Neural cell (in vitro differentiated cells): ENCODE data around the gene UBXN10. TPM values are rescaled to one million over a fixed set of nuclear protein-coding genes. Genes with fewer than 3 reads are reported as not detected.
A peak's percentile ranks its signal among the peaks of the same experiment; 100 is the strongest.

Experiments used
- H2AFZ ChIP-seq: fragments of 200-600, 300-800 bp; sonication (generic), shearing (Covaris generic); 2 replicates; pipeline ENCODE4 v1.6.0; 2014; ENCODE audit warnings: low read depth, mild to moderate bottlenecking, antibody characterized with exemption, low read length, moderate library complexity
- H3F3A ChIP-seq: fragments of 200-600 bp; shearing (Covaris generic); 2 replicates; pipeline ENCODE4 v1.6.1; 2016; ENCODE audit warnings: mild to moderate bottlenecking, moderate library complexity, mixed read lengths, antibody characterized with exemption, low read length; ENCODE audit not compliant: insufficient read depth, poor library complexity, severe bottlenecking
- H3K27ac ChIP-seq: fragments of 200-600, 300-800 bp; sonication (generic), shearing (Covaris generic); 2 replicates; pipeline ENCODE4 v1.5.1; 2014; ENCODE audit warnings: mild to moderate bottlenecking, low read length, moderate library complexity
- H3K27me3 ChIP-seq: fragments of 300-800, 200-600 bp; sonication (generic), shearing (Covaris generic); 2 replicates; pipeline ENCODE4 v1.6.0; 2014; ENCODE audit warnings: mild to moderate bottlenecking, low read depth, low read length, moderate library complexity; ENCODE audit not compliant: insufficient read depth
- H3K36me3 ChIP-seq: fragments of 300-800, 200-600 bp; sonication (generic), shearing (Covaris generic); 2 replicates; pipeline ENCODE4 v1.5.1; 2014; ENCODE audit warnings: mild to moderate bottlenecking, antibody characterized with exemption, low read length, moderate library complexity; ENCODE audit not compliant: insufficient read depth
- H3K4me2 ChIP-seq: fragments of 300-800, 200-600 bp; sonication (generic), shearing (Covaris generic); 2 replicates; pipeline ENCODE4 v1.6.0; 2014; ENCODE audit warnings: mild to moderate bottlenecking, low read length
- H3K4me3 ChIP-seq: fragments of 300-800, 200-600 bp; sonication (generic), shearing (Covaris generic); 2 replicates; pipeline ENCODE4 v1.5.1; 2014; ENCODE audit warnings: mild to moderate bottlenecking, low read length, moderate library complexity
- H3K79me2 ChIP-seq: fragments of 200-600 bp; shearing (Covaris generic); replicated peaks from 2 replicates; pipeline ENCODE4 v1.6.0; 2014; ENCODE audit warnings: mild to moderate bottlenecking, low read length, moderate library complexity; ENCODE audit not compliant: insufficient read depth
- H3K9ac ChIP-seq: fragments of 300-800, 200-600 bp; sonication (generic), shearing (Covaris generic); 2 replicates; pipeline ENCODE4 v1.6.1; 2016; ENCODE audit warnings: mild to moderate bottlenecking, low read length, mixed read lengths
- H3K9me2 ChIP-seq: fragments of 200-600 bp; shearing (Covaris generic); 2 replicates; pipeline ENCODE4 v1.6.1; 2016; ENCODE audit warnings: mild to moderate bottlenecking, low read length, mixed read lengths; ENCODE audit not compliant: insufficient read depth
- H3K9me3 ChIP-seq: fragments of 200-600, 300-800 bp; sonication (generic), shearing (Covaris generic); 2 replicates; pipeline ENCODE4 v1.6.1; 2016; ENCODE audit warnings: mild to moderate bottlenecking, mixed run types, low read length, moderate library complexity, mixed read lengths
- H4K20me1 ChIP-seq: fragments of 200-600 bp; shearing (Covaris generic); 2 replicates; pipeline ENCODE4 v1.6.1; 2016; ENCODE audit warnings: mild to moderate bottlenecking, mixed run types; ENCODE audit not compliant: insufficient read depth
- CTCF ChIP-seq: fragments of 450-650 bp; IDR thresholded peaks from 2 replicates; pipeline ENCODE4 v1.5.1; 2014; ENCODE audit warnings: antibody characterized with exemption, mild to moderate bottlenecking, moderate library complexity; ENCODE audit not compliant: poor library complexity, severe bottlenecking
- EP300 ChIP-seq: fragments of 450-650 bp; conservative IDR thresholded peaks from 2 replicates; pipeline ENCODE4 v1.6.1; 2014; ENCODE audit warnings: antibody characterized with exemption, mild to moderate bottlenecking, moderate library complexity; ENCODE audit not compliant: poor library complexity, severe bottlenecking
- EZH2 ChIP-seq: fragments of 200-600, 300-800 bp; shearing (Covaris generic), sonication (generic); IDR thresholded peaks from 2 replicates; pipeline ENCODE4 v1.6.1; 2014; ENCODE audit warnings: antibody characterized with exemption, low read length, borderline replicate concordance, mild to moderate bottlenecking; ENCODE audit not compliant: insufficient read depth, poor library complexity, severe bottlenecking
- MXI1 ChIP-seq: fragments of 450-650 bp; conservative IDR thresholded peaks from 2 replicates; pipeline ENCODE4 v1.6.1; 2014; ENCODE audit warnings: antibody characterized with exemption, mild to moderate bottlenecking; ENCODE audit not compliant: poor library complexity, severe bottlenecking
- POLR2AphosphoS5 ChIP-seq: IDR thresholded peaks from 2 replicates; pipeline ENCODE4 v1.6.1; 2012
- RAD21 ChIP-seq: fragments of 450-650 bp; conservative IDR thresholded peaks from 2 replicates; pipeline ENCODE4 v1.6.1; 2014; ENCODE audit warnings: antibody characterized with exemption, mild to moderate bottlenecking, moderate library complexity
- REST ChIP-seq: IDR thresholded peaks from 2 replicates; pipeline ENCODE4 v1.6.1; 2012; ENCODE audit warnings: borderline replicate concordance
- SMC3 ChIP-seq: fragments of 450-650 bp; conservative IDR thresholded peaks from 2 replicates; pipeline ENCODE4 v1.6.1; 2014; ENCODE audit warnings: antibody characterized with exemption, mild to moderate bottlenecking, moderate library complexity; ENCODE audit not compliant: poor library complexity
- TAF1 ChIP-seq: IDR thresholded peaks from 2 replicates; pipeline ENCODE4 v1.6.1; 2012; ENCODE audit warnings: low read depth
- polyA plus RNA-seq: library from polyadenylated mRNA; depleted of rRNA; stranded (reverse); fragments of >200 nt; gene quantifications from 2 replicates; pipeline ENCODE4 v1.2.3, GENCODE V29; 2014

Gene UBXN10
- polyA plus RNA-seq, 1 donor from 2014 or later, result 0.64 TPM

- TF ChIP-seq CTCF (no peak), RAD21 (no peak), POLR2AphosphoS5 (no peak), MXI1 (no peak), EP300 (no peak), REST (no peak), EZH2 (no peak)
- Histone ChIP-seq H3F3A (no peaks in the 10 kb centered on the region), H3K9me2 (no peaks in the 10 kb centered on the region), H2AFZ (no peak overlapping the region), H3K79me2 (no peaks in the 10 kb centered on the region), H3K27me3 (no peaks in the 10 kb centered on the region), H3K36me3 (no peaks in the 10 kb centered on the region), H3K4me3 (no peak overlapping the region), H3K9me3 (no peaks in the 10 kb centered on the region), H3K27ac (no peak overlapping the region), H4K20me1 (no peaks in the 10 kb centered on the region), H3K9ac (peak overlapping the region; percentile 25), H3K4me2 (no peak overlapping the region)
Measured at GRCh38 chr1:20153000-20153418, 32.9 kb upstream of the UBXN10 start.

GRCh38 chr1:20154301-20154831, 31.5 kb upstream of the UBXN10 start:
- Histone ChIP-seq H3K36me3 (no peaks in the 10 kb centered on the region), H2AFZ (no peak overlapping the region), H3F3A (no peaks in the 10 kb centered on the region), H3K9ac (no peak overlapping the region), H3K4me3 (no peak overlapping the region), H4K20me1 (no peaks in the 10 kb centered on the region), H3K79me2 (no peaks in the 10 kb centered on the region), H3K27ac (no peak overlapping the region), H3K27me3 (no peaks in the 10 kb centered on the region), H3K4me2 (no peak overlapping the region), H3K9me2 (no peaks in the 10 kb centered on the region), H3K9me3 (no peaks in the 10 kb centered on the region)
- TF ChIP-seq RAD21 (no peak), EZH2 (no peak), REST (no peak), CTCF (no peak), TAF1 (no peak), EP300 (no peak), POLR2AphosphoS5 (no peak), MXI1 (no peak), SMC3 (no peak)
